ENCODE data around the gene SHOC1. TPM values are rescaled to one million over a fixed set of nuclear protein-coding genes. Genes with fewer than 3 reads are reported as not detected.

The SHOC1 gene
- polyA plus RNA-seq, 1 experiment = 0.15 TPM

GRCh38 chr9:111759762-111760639 lies 34.7 kb downstream of the SHOC1 start:
- POLR2A ChIA-PET = interaction anchor here (0.7 to 0.9 kb wide), 2 partner anchors 315 to 476 kb away, joined by 3 to 5 read pairs; no protein-coding TSS in a partner anchor

GRCh38 chr9:111754800-111755199 lies 39.9 kb downstream of the SHOC1 start:
- TF ChIP-seq CTCF (IDR thresholded peaks at IDR 0.05; ENCODE audit: low read depth, low read length) = no peak
- DNase-seq (ENCODE audit: low read depth, low spot score) = no peak
- POLR2A ChIA-PET = no interaction called here
- Histone ChIP-seq H3K9me3 (ENCODE audit: control insufficient read depth, insufficient read depth, low read length) (peaks cover 3% of the 10 kb centered on the region; the same call in 1 of the 2 replicates), H3K27ac (ENCODE audit: low read depth, low read length) (no peak overlapping the region), H3K27me3 (ENCODE audit: control insufficient read depth, insufficient read depth, low read length) (no peaks in the 10 kb centered on the region), H3K4me3 (ENCODE audit: low read depth, low read length) (no peak overlapping the region)
- CTCF ChIA-PET = interaction anchor here (9.2 kb wide), 1 partner anchor 321 kb away, joined by 219 read pairs; no protein-coding TSS in a partner anchor

More at GRCh38 chr9:111759762-111760639, 34.7 kb downstream of the SHOC1 start:
- Histone ChIP-seq H3K27ac (ENCODE audit: low read depth, low read length) (no peak overlapping the region), H3K4me3 (ENCODE audit: low read depth, low read length) (no peak overlapping the region), H3K27me3 (ENCODE audit: control insufficient read depth, insufficient read depth, low read length) (no peaks in the 10 kb centered on the region), H3K9me3 (ENCODE audit: control insufficient read depth, insufficient read depth, low read length) (no peaks in the 10 kb centered on the region)
- CTCF ChIA-PET = interaction anchor here (0.6 to 9.2 kb wide), 20 partner anchors 13 to 1649 kb away, joined by 3 to 219 read pairs (median 4); partner anchors contain the start of gene HSDL2
- DNase-seq (ENCODE audit: low read depth, low spot score) = peak; percentile 74
- TF ChIP-seq CTCF (IDR thresholded peaks at IDR 0.05; ENCODE audit: low read depth, low read length) = peak; percentile 72

- Histone ChIP-seq H3K4me3 (ENCODE audit: low read depth, low read length) (no peak overlapping the region), H3K27me3 (ENCODE audit: control insufficient read depth, insufficient read depth, low read length) (no peaks in the 10 kb centered on the region), H3K9me3 (ENCODE audit: control insufficient read depth, insufficient read depth, low read length) (peaks cover 3% of the 10 kb centered on the region; the same call in 1 of the 2 replicates), H3K27ac (ENCODE audit: low read depth, low read length) (no peak overlapping the region)
- CTCF ChIA-PET = interaction anchor here (0.8 kb wide), 1 partner anchor 322 kb away, joined by 3 read pairs; no protein-coding TSS in a partner anchor
- TF ChIP-seq CTCF (IDR thresholded peaks at IDR 0.05; ENCODE audit: low read depth, low read length) = no peak
- POLR2A ChIA-PET = no interaction called here
- DNase-seq (ENCODE audit: low read depth, low spot score) = no peak
Observed at GRCh38 chr9:111752455-111752854, 42.3 kb downstream of the SHOC1 start.

Small RNA genes within 50 kb of the gene (small RNA-seq; reads per million reads assigned to genes)
- not detected for gene RNU6-1013P (ENCODE audit: insufficient read length, low read depth)

Other genes with a start within 250 kb of the SHOC1 start
- 140 and 173 TPM in 2 replicates for gene PTGR1, start 195.3 kb downstream of the SHOC1 start, polyA plus RNA-seq (2011; rRNA removed)
- 9.6 and 14.1 TPM in 2 replicates for gene DNAJC25, start 163.6 kb downstream of the SHOC1 start, polyA plus RNA-seq (2011; rRNA removed)
- 87.6 and 108 TPM in 2 replicates for gene GNG10, start 133.3 kb downstream of the SHOC1 start, polyA plus RNA-seq (2011; rRNA removed)
- 103 and 149 TPM in 2 replicates for gene UGCG, start 101.9 kb upstream of the SHOC1 start, polyA plus RNA-seq (2011; rRNA removed)

All from AG04450 (cell line).